Muscle layer of colon (tissue), 2 donors: ENCODE data around the gene KCNH8.

Experiments
- H3K27ac ChIP-seq: one replicate; pipeline ENCODE4 v1.7.0; 2013; ENCODE audit warnings: low read depth, mild to moderate bottlenecking, low read length, moderate library complexity
- H3K27me3 ChIP-seq, 2 donors: one replicate each; pipeline ENCODE4 v1.7.0; 2013; ENCODE audit warnings: low read length in 2 of 2, mild to moderate bottlenecking in 2 of 2; ENCODE audit not compliant: insufficient read depth in 2 of 2, control insufficient read depth in 1 of 2
- H3K36me3 ChIP-seq: one replicate; pipeline ENCODE4 v1.7.0; 2013; ENCODE audit warnings: mild to moderate bottlenecking, low read length; ENCODE audit not compliant: insufficient read depth
- H3K4me1 ChIP-seq: one replicate; pipeline ENCODE4 v1.7.0; 2013; ENCODE audit warnings: mild to moderate bottlenecking, low read length; ENCODE audit not compliant: insufficient read depth
- H3K4me3 ChIP-seq, 2 donors: one replicate each; pipeline ENCODE4 v1.7.0; 2013; ENCODE audit warnings: low read length in 2 of 2, low read depth in 1 of 2, mild to moderate bottlenecking in 1 of 2, moderate library complexity in 1 of 2
- H3K9ac ChIP-seq: one replicate; pipeline ENCODE4 v1.7.0; 2013; ENCODE audit warnings: low read length
- H3K9me3 ChIP-seq: one replicate; pipeline ENCODE4 v1.7.0; 2013; ENCODE audit warnings: mild to moderate bottlenecking, low read length
- donor health status: abdominal sarcoma.
- donor health status: Adenocarcinoma of cecum.

KCNH8 gene

GRCh38 chr3:19183584-19183983 is 35.3 kb downstream of the KCNH8 start:
- Histone ChIP-seq H3K9ac (no peak overlapping the region), H3K36me3 (no peaks in the 10 kb centered on the region)

GRCh38 chr3:19190126-19190525 is 41.8 kb downstream of the KCNH8 start:
- Histone ChIP-seq H3K9me3 (no peaks in the 10 kb centered on the region), H3K4me1 (no peaks in the 10 kb centered on the region), H3K27me3 (no peaks in the 10 kb centered on the region), H3K9ac (no peak overlapping the region), H3K36me3 (no peaks in the 10 kb centered on the region), H3K4me3 (no peak overlapping the region), H3K27ac (no peak overlapping the region)

More at GRCh38 chr3:19183584-19183983, 35.3 kb downstream of the KCNH8 start:
- Histone ChIP-seq H3K27ac (no peak overlapping the region), H3K4me3 (no peak overlapping the region), H3K27me3 (no peaks in the 10 kb centered on the region), H3K9me3 (no peaks in the 10 kb centered on the region), H3K4me1 (no peaks in the 10 kb centered on the region)

DNA sequence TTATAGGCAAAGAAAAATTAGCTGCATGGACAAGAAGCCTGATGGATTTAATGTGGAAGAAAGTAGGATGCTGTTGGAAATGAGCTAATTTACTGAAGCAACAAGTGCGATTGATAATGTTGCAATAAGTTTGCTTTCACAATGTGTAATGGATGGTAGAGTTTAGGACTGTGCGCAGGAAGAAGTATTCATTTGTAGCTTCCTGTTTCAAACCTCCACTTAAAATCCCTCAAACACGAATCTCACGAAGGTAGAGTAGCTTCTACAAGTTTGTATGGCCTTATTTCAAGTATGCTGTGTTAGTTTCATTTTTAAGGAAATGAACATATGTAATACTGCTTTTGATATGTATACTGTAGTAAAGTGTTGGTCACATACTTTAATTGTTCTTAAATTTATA is 42.3 kb downstream of the KCNH8 start:
- Histone ChIP-seq H3K4me1 (no peaks in the 10 kb centered on the region), H3K27me3 (no peaks in the 10 kb centered on the region), H3K9me3 (no peaks in the 10 kb centered on the region), H3K27ac (no peak overlapping the region), H3K36me3 (no peaks in the 10 kb centered on the region), H3K4me3 (no peak overlapping the region), H3K9ac (no peak overlapping the region)

- no peaks in the 10 kb centered on the region for H3K36me3 ChIP-seq
- H3K9me3 ChIP-seq = no peaks in the 10 kb centered on the region
- H3K27me3 ChIP-seq = no peaks in the 10 kb centered on the region
- H3K9ac ChIP-seq = no peak overlapping the region
- H3K4me1 ChIP-seq = no peaks in the 10 kb centered on the region
- no peak overlapping the region for H3K4me3 ChIP-seq
- H3K27ac ChIP-seq = no peak overlapping the region
These were observed 50.8 kb downstream of the KCNH8 start for GRCh38 chr3:19199131-19199530.

DNA sequence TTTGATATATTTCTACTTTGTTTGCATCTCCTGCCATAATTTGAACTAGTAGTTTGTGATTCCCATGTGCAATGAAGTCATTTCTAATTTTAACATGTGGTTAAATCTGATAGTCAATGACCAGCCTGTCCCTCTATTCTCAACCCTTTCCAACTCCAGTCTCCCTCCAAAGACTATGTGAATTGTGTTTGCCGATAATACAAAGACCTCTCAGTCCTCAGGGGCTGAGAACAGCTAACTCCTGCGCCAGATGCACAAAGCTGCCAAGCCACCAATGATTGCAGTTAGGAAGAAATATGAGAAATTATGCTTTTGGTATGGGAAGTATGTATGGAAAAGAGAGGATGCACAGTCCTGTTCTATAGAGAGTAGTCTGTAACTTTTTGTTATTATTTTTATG is 54.0 kb downstream of the KCNH8 start:
- Histone ChIP-seq H3K4me1 (no peaks in the 10 kb centered on the region), H3K9ac (no peak overlapping the region), H3K27me3 (no peaks in the 10 kb centered on the region), H3K9me3 (no peaks in the 10 kb centered on the region), H3K27ac (no peak overlapping the region), H3K4me3 (no peak overlapping the region), H3K36me3 (no peaks in the 10 kb centered on the region)

- Histone ChIP-seq H3K9me3 (no peaks in the 10 kb centered on the region), H3K4me1 (no peaks in the 10 kb centered on the region), H3K36me3 (no peaks in the 10 kb centered on the region), H3K4me3 (no peak overlapping the region), H3K9ac (no peak overlapping the region), H3K27me3 (no peaks in the 10 kb centered on the region), H3K27ac (no peak overlapping the region)
These were observed 54.4 kb downstream of the KCNH8 start for GRCh38 chr3:19202754-19203153.

DNA sequence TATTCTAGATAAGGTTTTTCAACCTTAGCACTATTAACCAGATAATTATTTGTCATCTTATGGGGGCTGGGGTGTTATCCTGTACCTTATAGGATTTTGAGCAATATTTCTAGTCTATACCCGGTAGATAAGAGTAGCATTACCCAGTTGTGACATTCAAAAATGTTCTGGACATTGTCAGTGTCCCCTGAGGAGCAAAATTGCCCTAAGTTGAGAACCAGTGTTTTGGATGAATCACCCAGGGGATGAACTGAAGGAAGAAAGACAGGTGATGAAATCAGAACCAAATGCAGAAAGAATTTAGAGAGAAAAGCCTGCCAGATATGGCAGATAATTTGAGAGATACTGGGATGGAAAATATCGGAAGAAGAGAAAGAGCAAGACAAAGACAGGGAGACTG is 58.2 kb downstream of the KCNH8 start:
- Histone ChIP-seq H3K27ac (no peak overlapping the region), H3K9ac (no peak overlapping the region), H3K9me3 (no peaks in the 10 kb centered on the region), H3K36me3 (no peaks in the 10 kb centered on the region), H3K4me3 (no peak overlapping the region), H3K4me1 (no peaks in the 10 kb centered on the region), H3K27me3 (no peaks in the 10 kb centered on the region)

DNA sequence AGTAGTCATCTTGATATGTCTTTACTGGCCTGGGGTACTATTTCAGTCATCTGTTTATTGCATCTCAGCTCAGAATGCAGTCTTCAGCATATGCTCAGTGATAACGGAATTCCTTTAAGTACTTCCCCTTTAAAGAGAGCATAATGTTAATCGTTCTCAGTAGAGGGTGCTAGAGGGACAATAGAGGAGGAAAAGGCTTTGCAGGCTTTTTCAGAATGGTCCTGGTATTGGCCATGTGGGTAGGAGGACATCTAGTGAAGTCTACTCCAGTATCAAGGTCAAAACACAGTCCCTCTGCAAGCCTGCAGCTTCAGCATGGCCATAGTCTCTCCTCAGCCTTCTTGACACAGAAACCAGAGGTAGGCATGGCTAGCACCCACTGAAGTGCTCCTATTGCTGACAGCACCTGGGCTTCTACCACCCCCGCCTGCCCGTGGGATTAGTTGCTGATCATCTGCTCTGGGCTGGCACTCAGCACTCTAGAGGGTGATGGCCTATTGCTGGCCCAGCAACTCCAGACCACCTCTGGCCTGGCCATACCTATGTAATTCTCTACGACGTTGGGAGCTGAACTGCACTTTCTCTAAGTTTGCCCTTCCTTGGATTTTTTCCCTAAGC is 65.4 kb downstream of the KCNH8 start:
- H3K9ac ChIP-seq = no peak overlapping the region
- no peaks in the 10 kb centered on the region for H3K36me3 ChIP-seq
- no peaks in the 10 kb centered on the region for H3K4me1 ChIP-seq
- no peaks in the 10 kb centered on the region for H3K27me3 ChIP-seq
- H3K9me3 ChIP-seq = no peaks in the 10 kb centered on the region
- no peak overlapping the region for H3K27ac ChIP-seq
- no peak overlapping the region for H3K4me3 ChIP-seq

DNA sequence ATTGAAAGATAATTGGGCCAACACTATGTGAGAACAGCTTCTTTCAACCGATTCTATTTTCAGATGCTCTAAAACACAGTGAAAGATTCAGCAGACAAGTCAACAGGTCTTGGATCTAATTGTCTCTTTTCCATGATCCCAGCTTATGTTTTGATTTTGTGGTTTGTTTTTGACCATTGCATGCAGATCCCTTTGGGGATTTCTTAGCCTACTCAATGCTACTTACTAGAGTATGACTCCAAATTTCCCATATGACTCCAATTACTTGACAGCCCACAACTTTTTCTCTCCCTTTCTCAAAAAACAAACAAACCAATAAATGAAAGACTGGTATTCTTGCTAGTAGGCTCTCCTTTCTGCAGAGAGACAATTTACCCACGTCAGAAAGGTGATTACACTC is 67.1 kb downstream of the KCNH8 start:
- no peak overlapping the region for H3K9ac ChIP-seq
- H3K9me3 ChIP-seq = no peaks in the 10 kb centered on the region
- no peaks in the 10 kb centered on the region for H3K36me3 ChIP-seq
- H3K27ac ChIP-seq = no peak overlapping the region
- H3K4me1 ChIP-seq = no peaks in the 10 kb centered on the region
- H3K4me3 ChIP-seq = no peak overlapping the region
- H3K27me3 ChIP-seq = no peaks in the 10 kb centered on the region

DNA sequence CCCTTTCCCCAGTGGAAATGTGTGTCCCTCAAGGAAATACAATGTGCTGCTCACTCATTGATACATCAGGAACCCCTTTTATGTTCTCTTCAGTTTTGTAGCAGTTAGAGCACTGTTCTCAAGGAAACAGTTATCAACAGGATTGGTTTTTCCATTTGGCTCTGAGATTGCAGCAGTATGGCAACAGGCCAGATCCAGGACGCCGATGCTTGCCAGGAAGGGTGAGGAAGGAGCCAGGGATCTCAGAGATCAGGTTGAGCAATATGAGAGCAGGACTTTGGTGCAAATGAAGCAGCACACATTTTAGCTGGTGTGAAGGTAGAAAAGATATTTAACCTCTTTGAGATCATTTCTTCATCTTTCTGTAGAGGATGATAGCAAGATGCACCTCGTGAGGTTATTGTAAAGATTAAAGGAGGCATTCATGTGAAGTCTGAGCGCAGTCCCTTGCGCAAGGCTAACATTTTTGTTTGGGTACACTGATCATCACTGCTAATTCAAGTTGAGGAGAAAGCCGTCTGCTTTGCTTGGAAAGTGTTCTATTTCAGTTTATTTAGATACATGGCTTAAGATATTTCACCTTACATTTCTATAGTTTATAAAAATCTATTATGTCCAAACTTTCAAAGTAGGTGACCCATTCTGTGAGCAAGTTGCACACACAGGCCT is 68.5 kb downstream of the KCNH8 start:
- Histone ChIP-seq H3K27me3 (no peaks in the 10 kb centered on the region), H3K4me1 (no peaks in the 10 kb centered on the region), H3K36me3 (no peaks in the 10 kb centered on the region), H3K9me3 (no peaks in the 10 kb centered on the region), H3K27ac (no peak overlapping the region), H3K4me3 (no peak overlapping the region), H3K9ac (no peak overlapping the region)

DNA sequence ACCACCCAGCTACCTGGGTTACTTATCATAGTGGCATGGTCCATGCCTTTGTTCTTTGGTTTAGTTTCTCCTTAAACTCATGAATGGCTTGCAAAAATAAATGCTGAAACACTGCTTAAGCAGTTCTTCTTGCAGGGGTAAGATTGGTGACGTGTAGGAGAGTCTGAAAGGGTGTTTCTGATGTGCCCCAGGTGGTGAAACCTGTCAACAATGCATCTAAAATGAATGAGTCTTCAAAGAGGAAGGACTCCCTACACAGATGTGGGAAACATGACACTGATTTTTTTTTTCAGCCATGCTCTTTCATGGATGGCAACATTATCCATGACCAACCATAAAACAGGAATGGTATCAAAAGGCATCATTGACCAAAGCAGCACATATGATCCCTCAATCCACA is 72.0 kb downstream of the KCNH8 start:
- Histone ChIP-seq H3K9ac (no peak overlapping the region), H3K27me3 (no peaks in the 10 kb centered on the region), H3K4me1 (no peaks in the 10 kb centered on the region), H3K9me3 (no peaks in the 10 kb centered on the region), H3K36me3 (no peaks in the 10 kb centered on the region), H3K27ac (no peak overlapping the region), H3K4me3 (no peak overlapping the region)

DNA sequence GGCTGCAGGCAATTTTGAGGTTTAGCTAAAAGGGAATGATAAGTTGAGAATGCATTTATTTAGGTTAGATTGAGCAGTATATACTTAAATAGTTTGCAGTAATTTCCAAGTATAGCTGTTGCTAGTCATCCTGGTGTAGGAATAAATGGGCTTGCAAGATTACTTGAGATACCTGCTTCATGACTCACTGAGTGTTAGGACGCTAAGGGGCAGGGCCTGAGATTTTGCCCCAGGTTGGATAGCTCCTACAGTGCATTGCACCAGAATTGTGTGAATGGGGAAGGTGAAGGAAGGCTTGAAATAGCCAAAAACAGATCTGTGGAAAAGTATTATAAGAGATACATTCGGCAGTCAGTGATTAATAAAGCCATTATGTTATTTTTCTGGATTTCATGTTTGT is 72.8 kb downstream of the KCNH8 start:
- no peaks in the 10 kb centered on the region for H3K9me3 ChIP-seq
- no peaks in the 10 kb centered on the region for H3K27me3 ChIP-seq
- H3K9ac ChIP-seq = no peak overlapping the region
- no peaks in the 10 kb centered on the region for H3K36me3 ChIP-seq
- no peaks in the 10 kb centered on the region for H3K4me1 ChIP-seq
- H3K4me3 ChIP-seq = no peak overlapping the region
- H3K27ac ChIP-seq = no peak overlapping the region
